ENCODE measurements around the gene MOB1B.
"Not testable (repeated sequence)": the region's sequence is repeated elsewhere in the genome, so short reads cannot be mapped to it uniquely, and the experiment has no call there.

The MOB1B gene

GRCh38 chr4:70969076-70969475, 66.9 kb downstream of the MOB1B start:
- no peak for DNase-seq

GRCh38 chr4:70976252-70976651, 74.1 kb downstream of the MOB1B start:
- DNase-seq = no peak

GRCh38 chr4:70979445-70980008, 77.4 kb downstream of the MOB1B start:
- DNase-seq = no peak

- DNase-seq = no peak
Measured at GRCh38 chr4:70980196-70980595, 78.0 kb downstream of the MOB1B start.

GRCh38 chr4:70984106-70984505, 81.9 kb downstream of the MOB1B start:
- no peak for DNase-seq

- no peak for DNase-seq
Measured at GRCh38 chr4:70984589-70984988, 82.4 kb downstream of the MOB1B start.

- no peak for DNase-seq
Measured at GRCh38 chr4:70991596-70991995, 89.4 kb downstream of the MOB1B start.

- no peak for DNase-seq
Measured at GRCh38 chr4:70992391-70992881, 90.3 kb downstream of the MOB1B start.

GRCh38 chr4:70993181-70994068, 91.3 kb downstream of the MOB1B start, which contains the start of gene DCK:
Gene DCK (plus strand): TSS chr4:70993649. CDS start chr4:70993836, 187 bp downstream.
- peak; percentile 95 for DNase-seq

GRCh38 chr4:70994069-70994366, 91.8 kb downstream of the MOB1B start:
- no peak for DNase-seq

GRCh38 chr4:70994387-70995099, 92.4 kb downstream of the MOB1B start:
- peak; percentile 45 for DNase-seq

- DNase-seq = peak; percentile 30
Measured at GRCh38 chr4:70996018-70996360, 93.8 kb downstream of the MOB1B start.

GRCh38 chr4:70997036-70997435, 94.9 kb downstream of the MOB1B start:
- no peak for DNase-seq

- DNase-seq = no peak
Measured at GRCh38 chr4:70997546-70997945, 95.4 kb downstream of the MOB1B start.

GRCh38 chr4:70999639-71000038, 97.5 kb downstream of the MOB1B start:
- not testable (repeated sequence) for DNase-seq

- not testable (repeated sequence) for DNase-seq
Measured at GRCh38 chr4:71001363-71001762, 99.2 kb downstream of the MOB1B start.

- peak; percentile 39 for DNase-seq
Measured at GRCh38 chr4:71004281-71004851, 102.2 kb downstream of the MOB1B start.

GRCh38 chr4:71005025-71005424, 102.9 kb downstream of the MOB1B start:
- not testable (repeated sequence) for DNase-seq

GRCh38 chr4:71006203-71006907, 104.2 kb downstream of the MOB1B start:
- peak; percentile 51 for DNase-seq

GRCh38 chr4:71008196-71008595, 106.0 kb downstream of the MOB1B start:
- no peak for DNase-seq

GRCh38 chr4:71009086-71009485, 106.9 kb downstream of the MOB1B start:
- DNase-seq = no peak

GRCh38 chr4:71009890-71010588, 107.9 kb downstream of the MOB1B start:
- DNase-seq = no peak
